BLaER1 treated with 17β-estradiol and CSF1 and Interleukin-3, amounts not matched to agents 10 nM and 100 nM (cell line): Measurements from ENCODE around the gene STARD6.

Experiments used
- H3K27ac ChIP-seq, 11 experiments: shearing (Covaris generic); formaldehyde crosslinking; 2 replicates each; pipeline ENCODE4 v1.8.1; 2022
- H3K27me3 ChIP-seq, 11 experiments: shearing (Covaris generic); formaldehyde crosslinking; 2 replicates each; pipeline ENCODE4 v1.8.1; 2022
- H3K36me3 ChIP-seq, 11 experiments: shearing (Covaris generic); formaldehyde crosslinking; 2 replicates each; pipeline ENCODE4 v1.8.1; 2022
- H3K4me1 ChIP-seq, 10 experiments: shearing (Covaris generic); formaldehyde crosslinking; 2 replicates each; pipeline ENCODE4 v1.8.1; 2022
- H3K4me2 ChIP-seq, 11 experiments: shearing (Covaris generic); formaldehyde crosslinking; 2 replicates each; pipeline ENCODE4 v1.8.1; 2022
- H3K4me3 ChIP-seq, 10 experiments: shearing (Covaris generic); formaldehyde crosslinking; 2 replicates each; pipeline ENCODE4 v1.8.1; 2022
- H3K9ac ChIP-seq, 11 experiments: shearing (Covaris generic); formaldehyde crosslinking; 2 replicates each; pipeline ENCODE4 v1.8.1; 2022
- H3K9me3 ChIP-seq, 11 experiments: shearing (Covaris generic); formaldehyde crosslinking; replicated peaks in 1 of 11; 2 replicates each; pipeline ENCODE4 v1.8.1; 2022
- H4K20me1 ChIP-seq, 11 experiments: shearing (Covaris generic); formaldehyde crosslinking; 2 replicates each; pipeline ENCODE4 v1.8.1; 2022
- Cebpa-rat ChIP-seq, 11 experiments: shearing (Covaris generic); IDR thresholded peaks; 2 replicates each; pipeline ENCODE4 v1.8.1; 2022

STARD6 gene, protein sequence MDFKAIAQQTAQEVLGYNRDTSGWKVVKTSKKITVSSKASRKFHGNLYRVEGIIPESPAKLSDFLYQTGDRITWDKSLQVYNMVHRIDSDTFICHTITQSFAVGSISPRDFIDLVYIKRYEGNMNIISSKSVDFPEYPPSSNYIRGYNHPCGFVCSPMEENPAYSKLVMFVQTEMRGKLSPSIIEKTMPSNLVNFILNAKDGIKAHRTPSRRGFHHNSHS

DNA sequence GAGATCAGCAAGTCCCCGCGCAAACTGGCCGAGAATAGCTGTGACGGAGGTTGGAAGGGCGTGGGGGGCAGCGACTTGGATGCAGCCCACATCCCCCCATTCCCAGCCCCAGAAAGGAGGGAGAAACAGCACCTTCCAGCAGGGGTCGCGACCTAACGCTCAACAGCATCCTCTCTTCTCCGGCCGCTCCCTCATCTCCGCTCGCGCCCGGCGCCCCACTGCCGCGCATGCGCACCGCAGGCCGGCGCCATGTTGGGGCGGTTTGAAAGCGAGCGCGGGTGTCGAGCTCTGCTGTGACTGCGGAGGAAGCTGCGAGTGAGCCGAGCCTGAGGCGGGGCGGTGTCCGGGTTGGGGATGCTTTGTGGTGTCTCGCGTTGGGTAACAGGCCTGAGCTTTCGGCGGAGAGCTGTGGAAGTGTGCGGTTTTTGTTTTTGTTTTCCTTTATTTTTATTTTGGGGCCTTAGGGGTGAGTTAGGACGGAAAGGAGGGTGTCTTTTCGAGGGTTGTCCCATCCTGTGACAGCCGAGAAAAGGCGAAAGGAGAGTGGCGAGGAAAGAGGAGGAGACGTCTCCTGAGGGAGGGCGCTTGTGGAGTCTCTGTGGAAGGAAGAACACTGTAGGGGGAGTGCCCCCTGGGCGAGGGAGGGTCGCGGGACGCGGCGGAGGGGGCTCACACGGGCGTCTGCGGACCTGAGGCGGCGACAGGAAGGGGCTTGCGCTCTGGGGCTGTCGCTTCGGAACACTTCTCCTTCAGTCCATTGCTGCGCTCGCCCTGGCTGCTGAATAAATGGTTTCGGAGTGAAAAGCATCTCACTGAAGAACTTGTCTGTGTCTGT lies at the start of gene STARD6, which contains the start of gene C18orf54:
Gene STARD6, minus strand, starts transcription at position 199 of the 835 bp plus-strand sequence. CDS start 3,285 bp downstream, outside the sequence.
Gene C18orf54, plus strand, starts transcription at position 247 of the 835 bp plus-strand sequence. CDS start 2,667 bp downstream, outside the sequence.
- no peaks in the 10 kb centered on the region for H4K20me1 ChIP-seq
- H3K4me2 ChIP-seq = peak within 1 kb of the TSS; percentile 74 to 93 (median 82)
- H3K27ac ChIP-seq = peak within 1 kb of the TSS; percentile 58 to 96 (median 89)
- H3K9ac ChIP-seq = peak within 1 kb of the TSS; percentile 84 to 95 (median 92)
- TF ChIP-seq Cebpa-rat (IDR thresholded peaks at IDR 0.05) = no peak
- peaks cover 12 to 20% (median 18%) of the 10 kb centered on the region in 10 experiments; a peak in 18 of 20 replicates for H3K4me1 ChIP-seq
- no peaks in the 10 kb centered on the region for H3K27me3 ChIP-seq
- no peaks in the 10 kb centered on the region for H3K9me3 ChIP-seq
- H3K36me3 ChIP-seq = peaks cover 4 to 21% (median 12%) of the 10 kb centered on the region in 11 experiments; a peak in 19 of 22 replicates
- peak within 1 kb of the TSS; percentile 76 to 95 (median 89) for H3K4me3 ChIP-seq

DNA sequence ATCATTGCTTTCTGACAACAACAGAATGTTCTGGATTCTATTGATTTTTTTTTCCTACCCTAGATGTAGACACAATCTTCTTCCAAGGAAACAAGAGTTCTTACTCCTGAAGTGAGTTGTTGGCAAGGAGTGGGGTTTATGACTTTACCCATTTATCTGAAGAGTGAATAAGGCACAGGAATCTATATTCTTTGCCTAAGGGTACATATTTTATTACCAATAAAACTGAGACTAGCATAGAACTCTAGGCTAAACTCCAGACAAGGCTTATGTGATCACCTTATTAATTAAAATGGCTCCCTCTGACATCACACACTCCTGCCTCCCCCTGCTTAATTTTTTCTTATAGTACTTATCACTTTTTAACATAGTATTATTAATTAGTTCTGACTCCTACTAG lies 47.6 kb upstream of the STARD6 start:
- H3K4me2 ChIP-seq = no peak overlapping the region
- H3K27me3 ChIP-seq = no peaks in the 10 kb centered on the region
- no peaks in the 10 kb centered on the region for H3K36me3 ChIP-seq
- no peaks in the 10 kb centered on the region for H4K20me1 ChIP-seq
- TF ChIP-seq Cebpa-rat (IDR thresholded peaks at IDR 0.05) = no peak
- H3K27ac ChIP-seq = no peak overlapping the region
- H3K9me3 ChIP-seq = no peaks in the 10 kb centered on the region
- no peaks in the 10 kb centered on the region for H3K4me1 ChIP-seq
- H3K4me3 ChIP-seq = no peak overlapping the region
- H3K9ac ChIP-seq = no peak overlapping the region

DNA sequence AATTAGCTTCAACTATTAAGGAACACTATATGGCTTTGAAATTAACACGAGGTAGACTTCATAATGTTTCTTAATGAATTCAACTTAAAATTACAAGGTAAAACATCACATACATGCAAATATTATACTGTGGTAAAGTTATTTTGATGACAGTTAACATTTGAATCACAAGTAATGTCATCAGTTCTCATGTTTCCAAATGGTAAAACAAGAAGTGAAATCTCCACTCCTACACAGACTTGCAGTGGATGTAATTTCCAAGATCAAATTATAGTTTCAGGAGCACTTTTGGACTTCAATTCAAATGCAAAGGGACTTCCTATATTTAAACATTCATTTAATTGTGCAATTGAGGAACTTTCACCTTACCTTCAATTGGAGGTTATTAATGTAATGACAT lies 39.1 kb upstream of the STARD6 start:
- no peaks in the 10 kb centered on the region for H3K9me3 ChIP-seq
- H3K4me2 ChIP-seq = peak overlapping the region in 1 of 11 experiments; percentile 10; a peak in 2 of 22 replicates
- H3K4me1 ChIP-seq = peaks cover 0 to 13% (median 0%) of the 10 kb centered on the region in 10 experiments; a peak in 4 of 20 replicates
- no peaks in the 10 kb centered on the region for H4K20me1 ChIP-seq
- no peak overlapping the region for H3K4me3 ChIP-seq
- H3K9ac ChIP-seq = no peak overlapping the region
- no peaks in the 10 kb centered on the region for H3K36me3 ChIP-seq
- no peaks in the 10 kb centered on the region for H3K27me3 ChIP-seq
- no peak for TF ChIP-seq Cebpa-rat (IDR thresholded peaks at IDR 0.05)
- H3K27ac ChIP-seq = no peak overlapping the region; a peak in 1 of 22 replicates

DNA sequence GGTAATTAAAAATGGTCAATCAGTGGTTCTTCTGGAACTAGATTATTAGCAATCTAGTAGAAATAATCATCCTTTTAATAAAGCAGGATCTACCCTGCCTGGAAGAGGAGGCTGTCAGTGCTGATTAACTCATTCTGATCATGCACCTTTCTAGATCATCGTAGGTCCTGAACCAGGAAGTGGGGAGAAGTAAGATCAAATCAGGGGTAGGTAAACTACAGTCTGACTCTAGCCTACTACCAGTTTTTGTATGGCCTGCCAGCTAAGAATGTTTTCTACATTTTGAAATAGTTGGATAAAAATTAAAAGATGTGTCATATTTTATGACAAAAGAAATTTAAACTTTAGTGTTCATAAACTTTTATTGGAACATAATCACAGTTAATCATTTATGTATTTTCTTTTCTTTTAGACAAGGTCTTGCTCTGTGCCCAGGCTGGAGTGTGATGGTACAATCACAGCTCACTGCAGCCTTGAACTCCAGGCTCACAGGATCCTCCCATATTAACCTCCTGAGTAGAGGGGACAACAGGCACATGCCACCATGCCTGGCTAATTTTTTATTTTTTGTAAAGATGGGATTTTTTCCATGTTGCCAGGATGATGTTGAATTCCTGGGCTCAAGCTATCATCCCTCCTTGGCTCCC lies 36.1 kb upstream of the STARD6 start:
- H3K4me2 ChIP-seq = no peak overlapping the region
- H3K4me3 ChIP-seq = no peak overlapping the region
- H3K27ac ChIP-seq = no peak overlapping the region
- H3K4me1 ChIP-seq = peaks cover 4 to 20% (median 7%) of the 10 kb centered on the region in 10 experiments
- no peak for TF ChIP-seq Cebpa-rat (IDR thresholded peaks at IDR 0.05)
- no peaks in the 10 kb centered on the region for H3K27me3 ChIP-seq
- no peak overlapping the region for H3K9ac ChIP-seq
- H3K9me3 ChIP-seq = no peaks in the 10 kb centered on the region
- no peaks in the 10 kb centered on the region for H3K36me3 ChIP-seq
- H4K20me1 ChIP-seq = no peaks in the 10 kb centered on the region

DNA sequence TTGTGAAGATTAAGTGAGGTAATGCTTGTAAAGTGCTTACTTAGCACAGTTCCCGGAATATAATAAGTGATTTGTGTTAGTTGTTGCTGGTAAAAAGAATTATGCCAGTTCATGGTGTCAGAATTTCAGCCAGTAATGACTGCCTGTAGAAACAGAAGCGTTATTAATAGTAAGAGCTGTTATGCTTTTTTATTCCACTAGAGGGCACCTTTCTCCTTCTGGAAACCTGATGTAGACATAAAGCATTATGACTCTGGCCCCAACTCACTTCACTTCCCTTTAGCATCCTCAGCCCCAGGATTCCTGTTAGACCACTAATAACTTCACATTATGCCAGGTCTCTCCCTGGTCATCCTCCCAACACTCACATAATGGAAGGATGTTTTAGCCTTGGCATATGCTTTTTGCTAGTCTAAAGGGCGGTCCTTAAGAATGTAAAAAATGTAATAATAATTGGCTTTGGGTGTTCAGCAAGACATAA lies 34.9 kb upstream of the STARD6 start:
- Histone ChIP-seq H3K36me3 (no peaks in the 10 kb centered on the region), H3K27me3 (no peaks in the 10 kb centered on the region), H4K20me1 (no peaks in the 10 kb centered on the region), H3K4me1 (peaks cover 15 to 32% (median 19%) of the 10 kb centered on the region in 10 experiments), H3K27ac (no peak overlapping the region), H3K9me3 (peaks cover 0 to 2% (median 0%) of the 10 kb centered on the region in 11 experiments; a peak in 1 of 22 replicates), H3K9ac (no peak overlapping the region), H3K4me2 (no peak overlapping the region), H3K4me3 (no peak overlapping the region)
- TF ChIP-seq Cebpa-rat (IDR thresholded peaks at IDR 0.05) = no peak

DNA sequence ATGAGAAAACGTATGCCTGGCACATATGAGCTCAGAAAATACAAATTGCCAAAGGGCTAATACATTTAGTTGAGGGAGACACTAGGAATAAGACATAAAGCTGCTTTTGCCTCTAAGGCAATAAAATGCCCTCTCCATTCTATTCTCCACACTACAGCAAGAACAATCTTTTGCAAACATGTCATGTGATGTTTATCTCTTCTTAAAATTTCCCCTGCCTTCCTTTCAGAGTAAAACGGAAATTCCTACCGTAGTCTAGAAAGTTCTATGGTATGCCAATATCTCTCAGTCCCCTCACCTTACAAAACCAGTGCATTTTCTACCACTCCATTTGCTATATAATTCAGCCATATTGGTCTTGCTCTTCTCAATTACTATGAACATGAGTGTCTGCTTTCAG lies 33.2 kb upstream of the STARD6 start:
- Histone ChIP-seq H3K27ac (no peak overlapping the region), H3K9me3 (peaks cover 0 to 8% (median 0%) of the 10 kb centered on the region in 11 experiments; a peak in 1 of 22 replicates), H3K9ac (no peak overlapping the region), H3K27me3 (no peaks in the 10 kb centered on the region), H3K4me2 (no peak overlapping the region), H3K4me3 (no peak overlapping the region), H3K36me3 (no peaks in the 10 kb centered on the region), H3K4me1 (peaks cover 15 to 27% (median 21%) of the 10 kb centered on the region in 10 experiments), H4K20me1 (no peaks in the 10 kb centered on the region)
- TF ChIP-seq Cebpa-rat (IDR thresholded peaks at IDR 0.05) = no peak

DNA sequence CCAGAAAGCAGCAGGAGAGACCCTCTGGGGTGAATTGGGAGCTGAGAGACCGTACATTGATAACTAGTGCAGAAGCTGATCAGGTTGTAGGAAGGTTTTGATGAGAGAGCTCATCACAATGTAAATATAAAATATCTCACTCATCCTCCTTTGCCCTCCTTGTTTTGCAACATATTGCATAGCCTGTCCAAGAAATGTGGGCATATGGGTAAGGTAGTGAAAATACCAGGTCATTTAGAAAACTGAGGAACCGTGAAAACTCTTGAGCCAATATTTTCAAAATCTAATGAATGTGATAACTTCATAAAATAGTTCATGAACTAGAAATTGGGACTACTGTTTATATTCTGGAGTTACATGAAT lies 31.5 kb upstream of the STARD6 start:
- peak overlapping the region in 10 of 11 experiments; percentile 9 to 80 (median 64); a peak in 16 of 22 replicates for H3K27ac ChIP-seq
- H3K36me3 ChIP-seq = no peaks in the 10 kb centered on the region
- H3K4me2 ChIP-seq = peak overlapping the region; percentile 47 to 87 (median 71)
- peaks cover 15 to 27% (median 21%) of the 10 kb centered on the region in 10 experiments for H3K4me1 ChIP-seq
- no peak for TF ChIP-seq Cebpa-rat (IDR thresholded peaks at IDR 0.05)
- H3K9ac ChIP-seq = peak overlapping the region in 4 of 11 experiments; percentile 35 to 55 (median 42); a peak in 6 of 22 replicates
- H3K9me3 ChIP-seq = peaks cover 0 to 8% (median 0%) of the 10 kb centered on the region in 11 experiments; a peak in 1 of 22 replicates
- no peaks in the 10 kb centered on the region for H4K20me1 ChIP-seq
- peak overlapping the region in 1 of 10 experiments; percentile 17; a peak in 1 of 20 replicates for H3K4me3 ChIP-seq
- no peaks in the 10 kb centered on the region for H3K27me3 ChIP-seq

DNA sequence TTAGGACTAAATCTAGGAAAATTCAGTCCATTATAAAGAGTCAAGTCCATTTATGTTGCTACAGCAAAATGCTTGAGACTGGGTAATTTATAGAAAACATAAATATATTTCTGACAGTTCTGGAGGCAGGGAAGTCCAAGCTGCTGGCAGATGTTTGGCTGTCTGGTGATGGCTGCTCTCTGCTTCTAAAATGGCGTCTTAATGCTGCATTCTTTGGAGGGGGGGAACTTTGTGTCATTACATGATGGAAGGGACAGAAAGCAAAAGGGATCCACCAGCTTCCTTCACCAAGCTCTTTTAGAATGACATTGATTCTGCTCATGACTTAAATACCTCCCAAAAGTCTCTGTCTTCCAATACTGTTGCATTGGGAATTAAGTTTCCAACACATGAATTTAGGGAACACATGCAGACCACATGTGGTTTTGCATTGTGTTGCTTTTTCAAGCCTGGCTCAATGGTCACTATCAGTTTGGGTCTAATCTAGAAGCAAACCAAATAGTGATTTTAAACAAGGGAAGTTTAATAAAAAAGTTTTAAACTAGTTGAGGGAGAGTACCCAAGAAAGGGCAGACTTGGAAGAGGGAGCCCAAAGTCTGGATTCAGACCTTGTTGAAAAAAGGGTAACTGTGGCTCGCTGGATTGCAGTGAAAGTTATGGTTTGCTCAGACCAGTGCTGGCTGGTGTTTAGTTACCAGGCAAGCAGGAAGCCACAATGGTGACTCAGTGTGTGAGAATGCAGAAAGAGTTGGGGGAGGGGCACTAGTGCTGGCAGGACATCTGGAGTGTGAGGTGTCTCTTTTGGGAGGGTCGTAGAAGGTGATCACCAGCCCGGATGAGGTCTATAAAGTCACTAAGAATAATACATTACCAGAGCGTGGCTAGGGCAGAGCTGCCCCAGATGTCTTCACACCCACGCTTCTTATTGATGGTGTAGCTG lies 30.8 kb upstream of the STARD6 start:
- Histone ChIP-seq H3K4me1 (peaks cover 15 to 27% (median 21%) of the 10 kb centered on the region in 10 experiments), H3K36me3 (no peaks in the 10 kb centered on the region), H3K4me2 (peak overlapping the region; percentile 47 to 87 (median 71)), H3K27me3 (no peaks in the 10 kb centered on the region), H3K4me3 (peak overlapping the region in 1 of 10 experiments; percentile 17; a peak in 1 of 20 replicates), H3K27ac (peak overlapping the region in 10 of 11 experiments; percentile 25 to 80 (median 64); a peak in 18 of 22 replicates), H3K9me3 (peaks cover 0 to 8% (median 0%) of the 10 kb centered on the region in 11 experiments; a peak in 1 of 22 replicates), H3K9ac (peak overlapping the region in 5 of 11 experiments; percentile 3 to 55 (median 37); a peak in 8 of 22 replicates), H4K20me1 (no peaks in the 10 kb centered on the region)
- no peak for TF ChIP-seq Cebpa-rat (IDR thresholded peaks at IDR 0.05)
